Lower leg skin (tissue), 4 donors: ENCODE measurements around the gene COL9A3. TPM values are rescaled to one million over a fixed set of nuclear protein-coding genes. Genes with fewer than 3 reads are reported as not detected.

Source experiments
- DNase-seq, 2 donors: peaks; one replicate each; pipeline ENCODE4 v3.0.0-alpha.2; 2019; ENCODE audit warnings: low spot score in 2 of 2
- H3K4me3 ChIP-seq: fragments of 200-600 bp; sonication (generic); 2 replicates; pipeline ENCODE4 v1.5.1; 2017; ENCODE audit warnings: mild to moderate bottlenecking, low read depth; ENCODE audit not compliant: poor library complexity, severe bottlenecking
- POLR2A ChIP-seq, 2 donors: fragments of 450-650 bp; IDR thresholded peaks; one replicate each; pipeline ENCODE4 v1.6.1; 2016 to 2017; ENCODE audit warnings: antibody characterized with exemption in 2 of 2, mild to moderate bottlenecking in 1 of 2, moderate library complexity in 1 of 2
- WGBS, 2 donors: methylation state at CpG; one replicate each; pipeline ENCODE4 v1.1.5; 2018; 5-methylcytosine and 5-hydroxymethylcytosine counted together
- intact Hi-C: fragments of 100-400 bp; cut with DNase I; formaldehyde crosslinking; loops from one replicate; pipeline ENCODE4 v1.15.0; 2023; ENCODE audit warnings: low total_unique reads
- total RNA-seq, 4 donors: library from RNA; depleted of rRNA; stranded (reverse); fragments of >200 nt; gene quantifications; one replicate each; pipeline ENCODE4 v1.1.0, GENCODE V29; 2016
- TF ChIP-seq, protein P1 (sequence below), 3 donors: fragments of 450-650 bp; IDR thresholded peaks; one replicate each; pipeline ENCODE4 v1.5.1; 2016; ENCODE audit warnings: antibody characterized with exemption in 3 of 3, mild to moderate bottlenecking in 3 of 3, moderate library complexity in 2 of 3

Gene COL9A3
- total RNA-seq, 4 donors from 2014 or later = 5.6 to 14.1 (median 10.8) TPM

DNA sequence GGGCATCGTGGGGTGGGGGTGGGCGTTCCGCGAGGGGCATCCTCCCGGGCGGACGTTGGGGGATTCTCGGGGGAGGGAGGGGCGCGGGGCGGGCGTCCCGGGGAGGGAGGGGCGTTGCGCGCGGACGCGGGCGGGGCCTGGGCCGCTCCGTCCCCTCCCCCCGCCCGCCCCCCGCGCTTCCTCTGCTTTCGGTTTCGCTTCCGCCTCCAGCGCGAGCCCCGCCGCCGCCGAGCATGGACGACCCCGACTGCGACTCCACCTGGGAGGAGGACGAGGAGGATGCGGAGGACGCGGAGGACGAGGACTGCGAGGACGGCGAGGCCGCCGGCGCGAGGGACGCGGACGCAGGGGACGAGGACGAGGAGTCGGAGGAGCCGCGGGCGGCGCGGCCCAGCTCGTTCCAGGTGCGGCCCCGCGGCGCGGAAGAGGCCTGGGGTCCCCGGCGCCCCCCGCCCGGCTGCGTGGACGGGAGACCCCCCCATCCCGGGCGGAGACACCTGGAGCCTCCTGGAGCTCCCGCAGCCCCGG is 12.2 kb upstream of the COL9A3 start, which contains the start of gene OGFR:
Gene OGFR (plus strand): TSS at position 209 of the 528 bp plus-strand sequence. CDS start 25 bp downstream, at position 234.
- intact Hi-C loops = loop anchor here (5.0 to 10.0 kb wide), 3 partner anchors 137 to 400 kb away; partner anchors contain the start of gene CABLES2
- DNase-seq = peak in 1 of 2 donors; percentile 94
- peak within 1 kb of the TSS; percentile 68 for H3K4me3 ChIP-seq
- TF ChIP-seq POLR2A (IDR thresholded peaks at IDR 0.05) = no peak
- TF ChIP-seq, protein P1, sequence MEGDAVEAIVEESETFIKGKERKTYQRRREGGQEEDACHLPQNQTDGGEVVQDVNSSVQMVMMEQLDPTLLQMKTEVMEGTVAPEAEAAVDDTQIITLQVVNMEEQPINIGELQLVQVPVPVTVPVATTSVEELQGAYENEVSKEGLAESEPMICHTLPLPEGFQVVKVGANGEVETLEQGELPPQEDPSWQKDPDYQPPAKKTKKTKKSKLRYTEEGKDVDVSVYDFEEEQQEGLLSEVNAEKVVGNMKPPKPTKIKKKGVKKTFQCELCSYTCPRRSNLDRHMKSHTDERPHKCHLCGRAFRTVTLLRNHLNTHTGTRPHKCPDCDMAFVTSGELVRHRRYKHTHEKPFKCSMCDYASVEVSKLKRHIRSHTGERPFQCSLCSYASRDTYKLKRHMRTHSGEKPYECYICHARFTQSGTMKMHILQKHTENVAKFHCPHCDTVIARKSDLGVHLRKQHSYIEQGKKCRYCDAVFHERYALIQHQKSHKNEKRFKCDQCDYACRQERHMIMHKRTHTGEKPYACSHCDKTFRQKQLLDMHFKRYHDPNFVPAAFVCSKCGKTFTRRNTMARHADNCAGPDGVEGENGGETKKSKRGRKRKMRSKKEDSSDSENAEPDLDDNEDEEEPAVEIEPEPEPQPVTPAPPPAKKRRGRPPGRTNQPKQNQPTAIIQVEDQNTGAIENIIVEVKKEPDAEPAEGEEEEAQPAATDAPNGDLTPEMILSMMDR (IDR thresholded peaks at IDR 0.05) = no peak
- 0% methylated on average over 2 to 11 of the region's 77 CpGs for WGBS, 2 donors

DNA sequence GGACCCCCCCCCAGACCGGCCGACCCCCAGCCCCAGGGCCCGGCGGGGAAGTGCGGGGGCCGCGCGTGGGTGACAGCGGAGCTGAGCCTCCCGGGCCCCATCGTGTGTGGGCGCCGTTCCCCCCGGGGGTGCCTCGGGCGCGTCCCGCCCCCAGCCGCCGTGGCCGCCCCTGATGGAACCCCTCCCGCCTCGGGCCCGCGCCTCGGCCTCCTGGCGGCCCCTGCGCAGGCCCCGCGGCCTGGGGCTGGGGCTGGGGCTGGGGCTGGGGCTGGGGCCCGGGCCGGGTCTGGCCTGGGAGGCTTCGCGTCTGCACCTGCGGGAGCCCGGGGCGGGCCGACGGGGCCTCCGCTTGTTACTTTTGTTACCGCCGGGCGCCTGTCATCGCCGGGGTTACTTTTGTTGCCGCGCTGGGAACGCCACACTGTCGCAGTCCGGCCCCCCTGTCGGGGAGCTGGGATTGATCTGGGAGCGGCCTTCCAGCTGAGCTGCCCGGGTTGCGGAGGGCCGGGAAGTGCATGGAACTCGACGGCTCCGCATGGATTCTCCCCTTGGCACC is 11.6 kb upstream of the COL9A3 start:
- DNase-seq = no peak
- WGBS, 2 donors = 0% methylated on average over 26 of the region's 58 CpGs; no CpG with 5 or more reads in 1 of the 2 donors
- intact Hi-C loops = loop anchor here (5.0 to 10.0 kb wide), 3 partner anchors 138 to 400 kb away; partner anchors contain the start of gene CABLES2

DNA sequence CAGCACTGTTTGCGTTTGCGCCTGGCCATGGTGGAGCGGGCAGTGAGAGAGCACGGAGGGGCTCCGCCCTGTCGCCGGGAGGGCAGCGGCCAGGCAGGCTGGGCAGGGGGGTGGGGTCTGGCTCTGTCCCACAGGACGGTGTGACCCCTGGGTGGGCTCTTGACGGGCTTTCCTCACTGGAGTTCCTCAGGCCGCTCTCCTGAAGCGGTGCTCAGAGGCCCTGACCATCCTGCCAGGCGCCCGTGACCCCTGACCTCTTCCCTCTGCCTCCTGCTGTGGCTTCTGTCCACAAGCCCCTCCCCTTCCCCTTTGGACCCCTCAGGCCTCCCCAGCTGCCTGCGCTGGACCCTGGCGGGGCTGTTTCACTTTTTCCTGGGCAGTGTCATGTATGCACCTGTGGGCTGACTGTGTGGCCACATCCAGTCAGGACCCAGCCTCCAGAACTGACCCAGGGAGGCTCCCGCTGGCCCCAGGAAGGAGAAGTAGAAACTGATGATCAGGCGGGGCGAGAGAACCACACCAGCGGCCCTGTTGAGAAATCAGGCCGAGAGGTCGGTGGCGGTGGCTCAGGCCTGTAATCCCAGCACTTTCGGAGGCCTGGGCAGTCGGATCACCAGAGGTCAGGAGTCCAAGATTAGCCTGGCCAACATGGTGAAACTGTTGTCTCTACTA is 11.0 kb upstream of the COL9A3 start:
- intact Hi-C loops = loop anchor here (5.0 to 10.0 kb wide), 3 partner anchors 139 to 401 kb away; partner anchors contain the start of gene CABLES2
- WGBS, 2 donors = 43 to 49% methylated on average over 16 to 22 of the region's 25 CpGs
- DNase-seq = peak in 1 of 2 donors; percentile 52
- TF ChIP-seq, protein P1 (IDR thresholded peaks at IDR 0.05) = no peak
- TF ChIP-seq POLR2A (IDR thresholded peaks at IDR 0.05) = no peak
- peak overlapping the region; percentile 68 for H3K4me3 ChIP-seq

More for the DNA sequence above, 11.6 kb upstream of the COL9A3 start:
- peak overlapping the region; percentile 68 for H3K4me3 ChIP-seq
- TF ChIP-seq POLR2A (IDR thresholded peaks at IDR 0.05) = no peak
- TF ChIP-seq, protein P1 (IDR thresholded peaks at IDR 0.05) = no peak

DNA sequence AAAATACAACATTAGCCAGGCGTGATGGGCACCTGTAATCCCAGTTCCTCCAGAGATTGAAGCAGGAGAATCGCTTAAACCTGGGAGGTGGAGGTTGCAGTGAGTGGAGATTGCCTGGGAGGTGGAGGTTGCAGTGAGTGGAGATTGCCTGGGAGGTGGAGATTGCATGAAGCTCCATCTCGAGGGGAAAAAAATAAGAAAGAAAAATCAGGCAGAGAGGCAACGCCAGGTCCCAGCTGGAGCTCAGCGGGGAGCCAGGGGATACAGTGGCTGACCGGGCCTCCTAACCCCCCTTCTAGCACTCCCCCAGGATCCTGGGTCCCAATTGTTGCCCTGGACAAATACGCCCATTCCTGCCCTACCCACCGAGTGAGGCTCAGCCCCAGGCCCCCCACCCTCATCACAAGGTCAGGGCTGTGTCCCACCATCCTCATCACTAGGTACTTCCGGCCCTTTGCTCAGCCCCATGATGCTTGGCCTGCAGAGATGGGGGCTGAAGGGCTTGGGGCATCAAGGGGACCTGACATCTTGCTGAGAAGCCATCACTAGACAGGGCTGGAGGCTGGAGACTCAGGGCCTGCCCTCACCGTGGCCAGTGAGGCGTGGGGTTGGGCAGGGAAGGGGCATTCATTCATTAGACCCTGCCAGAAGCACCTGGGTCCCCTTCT is 10.3 kb upstream of the COL9A3 start:
- intact Hi-C loops = loop anchor here (5.0 to 10.0 kb wide), 3 partner anchors 139 to 402 kb away; partner anchors contain the start of gene CABLES2
- no peak overlapping the region for H3K4me3 ChIP-seq
- 68 to 79% methylated on average over 11 of the region's 11 CpGs for WGBS, 2 donors
- TF ChIP-seq, protein P1 (IDR thresholded peaks at IDR 0.05) = no peak
- no peak for TF ChIP-seq POLR2A (IDR thresholded peaks at IDR 0.05)
- DNase-seq = no peak

DNA sequence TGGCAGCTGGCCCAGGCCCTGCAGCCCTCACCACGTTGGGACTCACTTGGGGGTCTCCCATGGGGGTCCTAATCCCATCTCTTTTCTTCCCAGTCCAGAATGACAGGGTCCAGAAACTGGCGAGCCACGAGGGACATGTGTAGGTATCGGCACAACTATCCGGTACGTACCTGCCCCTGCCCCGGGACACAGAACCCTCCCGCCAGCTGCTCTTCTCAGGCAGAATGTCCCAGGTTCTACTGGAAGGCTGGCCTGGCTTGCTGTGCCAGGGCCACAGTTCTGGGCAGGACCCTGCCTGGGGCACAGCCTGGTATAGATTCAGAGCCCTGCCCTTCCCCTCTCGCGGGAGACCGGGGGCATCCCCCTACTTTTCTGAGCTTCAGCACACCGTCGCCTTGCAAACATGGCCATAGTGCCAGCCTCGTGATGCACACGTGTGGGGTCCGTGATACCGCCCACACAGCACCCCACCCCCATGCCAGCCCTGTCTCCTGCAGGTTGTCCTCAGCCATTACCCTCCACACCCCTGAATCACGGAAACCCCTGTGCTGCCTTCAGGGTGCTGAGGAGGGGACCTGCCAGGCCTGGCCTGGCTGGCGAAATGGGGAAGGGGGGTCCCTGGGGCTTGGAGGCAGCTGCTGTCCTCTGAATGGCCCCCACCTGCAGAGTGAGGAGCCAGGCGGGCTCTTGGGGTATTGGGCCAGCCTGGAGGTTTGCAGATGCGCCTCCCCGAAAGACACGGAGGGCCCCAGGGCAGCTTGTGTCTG is 9.2 kb upstream of the COL9A3 start:
- no peak for DNase-seq
- no peak overlapping the region for H3K4me3 ChIP-seq
- intact Hi-C loops = loop anchor here (5.0 to 10.0 kb wide), 3 partner anchors 140 to 403 kb away; partner anchors contain the start of gene CABLES2
- TF ChIP-seq POLR2A (IDR thresholded peaks at IDR 0.05) = no peak
- TF ChIP-seq, protein P1 (IDR thresholded peaks at IDR 0.05) = no peak
- 70 to 72% methylated on average over 22 to 23 of the region's 23 CpGs for WGBS, 2 donors
